ENCODE measurements around the gene KAT14. TPM values are rescaled to one million over a fixed set of nuclear protein-coding genes. Genes with fewer than 3 reads are reported as not detected.
A peak's percentile ranks its signal among the peaks of the same experiment; 100 is the strongest.
"Not testable (repeated sequence)": the region's sequence is repeated elsewhere in the genome, so short reads cannot be mapped to it uniquely, and the experiment has no call there.

The KAT14 gene
- total RNA-seq (10 to 100 TPM; 12.3 to 26.7 (median 16.2) TPM), polyA plus RNA-seq (10 to 100 TPM; 18.8 to 25.8 TPM), total RNA-seq (28.1 reads per million, percentile 58 among the genes with 10 or more reads in this experiment)

DNA sequence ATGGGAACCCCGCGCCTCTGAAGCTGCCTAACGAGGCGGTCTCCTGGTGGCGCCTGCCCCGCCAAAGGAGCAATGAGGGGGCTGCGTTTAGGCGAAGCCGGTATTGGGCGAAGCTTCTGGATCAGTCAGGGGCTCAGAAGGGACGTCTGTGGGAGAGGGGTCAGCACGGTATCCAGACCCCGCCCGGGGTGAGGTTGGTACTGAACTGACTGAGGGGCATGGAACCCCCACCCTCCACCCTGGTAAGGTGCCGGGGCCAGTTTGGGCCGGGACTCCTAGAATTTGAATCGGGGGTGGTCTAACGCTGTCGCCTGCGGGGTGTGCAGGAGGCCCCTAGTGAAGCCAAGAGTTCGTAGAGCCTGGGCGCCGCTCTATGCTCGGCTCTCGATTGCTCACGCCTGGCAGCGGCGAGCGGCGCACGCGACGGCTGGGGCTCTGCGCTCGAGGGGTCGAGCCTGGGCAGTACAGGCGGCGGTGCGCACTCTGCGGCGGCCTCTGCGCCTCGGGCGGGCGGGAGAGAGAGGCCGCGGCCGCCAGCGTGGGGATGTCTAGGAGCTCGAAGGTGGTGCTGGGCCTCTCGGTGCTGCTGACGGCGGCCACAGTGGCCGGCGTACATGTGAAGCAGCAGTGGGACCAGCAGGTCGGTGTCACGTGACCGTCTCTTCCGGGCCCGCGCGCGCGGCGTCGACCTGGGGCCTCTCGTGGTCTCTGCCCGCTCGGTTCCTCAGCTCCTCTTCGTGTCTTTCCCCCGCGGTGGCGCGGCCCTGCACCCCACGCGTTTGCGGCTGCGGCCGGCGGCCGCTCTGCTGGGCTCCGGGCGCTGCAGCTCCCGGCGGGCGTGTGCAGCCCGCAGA is at the start of gene KAT14, which contains the start of gene PET117:
Gene KAT14, plus strand, starts transcription at position 452 of the 854 bp plus-strand sequence. CDS start 4,798 bp downstream, outside the sequence.
Gene PET117, plus strand, starts transcription at position 452 of the 854 bp plus-strand sequence. Its CDS starts 93 bp downstream, at position 545.
- POLR2A ChIA-PET: interaction anchor here (0.6 to 2.0 kb wide), 15 partner anchors 8 to 1915 kb away, joined by 3 to 23 read pairs (median 3); partner anchors contain the start of genes CFAP61, CRNKL1, RBBP9 and SEC23B
- H3K4me3 Mint-ChIP-seq: peak within 1 kb of the TSS; percentile 76 to 92 (median 88)

GRCh38 chr20:18088298-18088697 is 49.4 kb upstream of the KAT14 start:
- H3K9me3 Mint-ChIP-seq; intact Hi-C loops (cut with micrococcal nuclease); H3K27me3 ChIP-seq (ENCODE audit: control insufficient read depth in 2 of 2, insufficient read depth in 2 of 2, low read length in 2 of 2); ATAC-seq; H3K36me3 ChIP-seq (ENCODE audit: control insufficient read depth in 2 of 3, insufficient read depth in 3 of 3, low read length in 3 of 3); H3K4me1 Mint-ChIP-seq; H3K27ac ChIP-seq (ENCODE audit: low read depth, low read length); H3K4me3 Mint-ChIP-seq; DNase-seq; H3K9me3 ChIP-seq (ENCODE audit: control insufficient read depth in 2 of 3, low read length in 3 of 3); POLR2A ChIA-PET; CTCF ChIA-PET; H3K36me3 Mint-ChIP-seq; H3K27ac Mint-ChIP-seq; H3K4me3 ChIP-seq (ENCODE audit: low read length); H3K4me1 ChIP-seq (ENCODE audit: control insufficient read depth in 2 of 2, insufficient read depth in 2 of 2, low read length in 2 of 2): not testable (repeated sequence)
- peaks cover 0 to 24% (median 7%) of the 10 kb centered on the region in 5 donors for H3K27me3 Mint-ChIP-seq

More for the DNA sequence above, at the start of gene KAT14, which contains the start of gene PET117:
- H3K4me3 ChIP-seq (ENCODE audit: low read length): peak within 1 kb of the TSS; percentile 99
- peak within 1 kb of the TSS; percentile 89 for H3K27ac ChIP-seq (ENCODE audit: low read depth, low read length)
- intact Hi-C loops (cut with micrococcal nuclease): loop anchor here (1.0 to 10.0 kb wide), 18 partner anchors 151 to 1915 kb away; partner anchors contain the start of genes DZANK1 (in 2 of the 2), POLR3F (in 2 of the 2), RRBP1 (in 2 of the 2) and SEC23B (in 2 of the 2)
- peak; percentile 85 to 96 (median 93) for DNase-seq
- no peaks in the 10 kb centered on the region for H3K9me3 Mint-ChIP-seq
- H3K36me3 ChIP-seq (ENCODE audit: control insufficient read depth in 2 of 3, insufficient read depth in 3 of 3, low read length in 3 of 3): peaks cover 0 to 7% (median 0%) of the 10 kb centered on the region in 3 experiments
- CTCF ChIA-PET: interaction anchor here (0.6 to 1.1 kb wide), 3 partner anchors 139 to 564 kb away, joined by 3 to 5 read pairs (median 4); no protein-coding TSS in a partner anchor
- peaks cover 4 to 13% (median 8%) of the 10 kb centered on the region in 5 donors for H3K36me3 Mint-ChIP-seq
- no peaks in the 10 kb centered on the region for H3K27me3 ChIP-seq (ENCODE audit: control insufficient read depth in 2 of 2, insufficient read depth in 2 of 2, low read length in 2 of 2)
- peak within 1 kb of the TSS; percentile 85 to 95 (median 92) for H3K27ac Mint-ChIP-seq
- peaks cover 23 to 44% (median 31%) of the 10 kb centered on the region in 7 donors for H3K4me1 Mint-ChIP-seq
- H3K9me3 ChIP-seq (ENCODE audit: control insufficient read depth in 2 of 3, low read length in 3 of 3): no peaks in the 10 kb centered on the region
- ATAC-seq: peak; percentile 98
- peaks cover 0 to 7% (median 0%) of the 10 kb centered on the region in 5 donors for H3K27me3 Mint-ChIP-seq
- H3K4me1 ChIP-seq (ENCODE audit: control insufficient read depth in 2 of 2, insufficient read depth in 2 of 2, low read length in 2 of 2): peaks cover 13 to 15% of the 10 kb centered on the region in 2 donors

DNA sequence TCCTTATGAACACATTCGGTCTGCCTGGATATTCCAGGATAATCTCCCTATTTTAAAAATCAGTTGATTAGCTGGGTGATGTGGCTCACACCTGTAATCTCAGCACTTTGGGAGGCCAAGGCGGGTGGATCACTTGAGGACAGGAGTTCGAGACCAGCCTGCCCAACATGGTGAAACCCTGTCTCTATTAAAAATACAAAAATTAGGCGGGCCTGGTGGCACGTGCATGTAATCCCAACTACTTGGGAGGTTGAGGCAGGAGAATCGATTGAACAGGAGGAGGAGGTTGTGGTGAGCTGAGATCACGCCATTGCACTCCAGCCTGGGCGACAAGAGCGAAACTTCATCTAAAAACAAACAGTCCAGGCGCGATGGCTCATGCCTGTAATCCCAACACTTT is 48.8 kb upstream of the KAT14 start:
- H3K4me1 Mint-ChIP-seq; H3K36me3 ChIP-seq (ENCODE audit: control insufficient read depth in 2 of 3, insufficient read depth in 3 of 3, low read length in 3 of 3); H3K27ac ChIP-seq (ENCODE audit: low read depth, low read length); H3K9me3 ChIP-seq (ENCODE audit: control insufficient read depth in 2 of 3, low read length in 3 of 3); H3K36me3 Mint-ChIP-seq; H3K27ac Mint-ChIP-seq; POLR2A ChIA-PET; H3K27me3 ChIP-seq (ENCODE audit: control insufficient read depth in 2 of 2, insufficient read depth in 2 of 2, low read length in 2 of 2); H3K4me3 Mint-ChIP-seq; H3K4me1 ChIP-seq (ENCODE audit: control insufficient read depth in 2 of 2, insufficient read depth in 2 of 2, low read length in 2 of 2); H3K4me3 ChIP-seq (ENCODE audit: low read length); DNase-seq; intact Hi-C loops (cut with micrococcal nuclease); H3K9me3 Mint-ChIP-seq; ATAC-seq; CTCF ChIA-PET: not testable (repeated sequence)
- H3K27me3 Mint-ChIP-seq: peaks cover 0 to 24% (median 7%) of the 10 kb centered on the region in 5 donors

- no peak for DNase-seq
- H3K9me3 Mint-ChIP-seq: no peaks in the 10 kb centered on the region
- H3K4me3 ChIP-seq (ENCODE audit: low read length): no peak overlapping the region
- no peak overlapping the region for H3K4me3 Mint-ChIP-seq
- H3K36me3 Mint-ChIP-seq: no peaks in the 10 kb centered on the region
- no peaks in the 10 kb centered on the region for H3K9me3 ChIP-seq (ENCODE audit: control insufficient read depth in 2 of 3, low read length in 3 of 3)
- CTCF ChIA-PET: no interaction called here
- no peaks in the 10 kb centered on the region for H3K36me3 ChIP-seq (ENCODE audit: control insufficient read depth in 2 of 3, insufficient read depth in 3 of 3, low read length in 3 of 3)
- no peak overlapping the region for H3K27ac ChIP-seq (ENCODE audit: low read depth, low read length)
- POLR2A ChIA-PET: no interaction called here
- intact Hi-C loops (cut with micrococcal nuclease): no loop called here
- H3K27ac Mint-ChIP-seq: no peak overlapping the region
- H3K27me3 Mint-ChIP-seq: peaks cover 0 to 24% (median 7%) of the 10 kb centered on the region in 5 donors
- ATAC-seq: no peak
- no peaks in the 10 kb centered on the region for H3K4me1 ChIP-seq (ENCODE audit: control insufficient read depth in 2 of 2, insufficient read depth in 2 of 2, low read length in 2 of 2)
- no peaks in the 10 kb centered on the region for H3K27me3 ChIP-seq (ENCODE audit: control insufficient read depth in 2 of 2, insufficient read depth in 2 of 2, low read length in 2 of 2)
- no peaks in the 10 kb centered on the region for H3K4me1 Mint-ChIP-seq
These were observed 47.6 kb upstream of the KAT14 start for GRCh38 chr20:18090044-18090443.

DNA sequence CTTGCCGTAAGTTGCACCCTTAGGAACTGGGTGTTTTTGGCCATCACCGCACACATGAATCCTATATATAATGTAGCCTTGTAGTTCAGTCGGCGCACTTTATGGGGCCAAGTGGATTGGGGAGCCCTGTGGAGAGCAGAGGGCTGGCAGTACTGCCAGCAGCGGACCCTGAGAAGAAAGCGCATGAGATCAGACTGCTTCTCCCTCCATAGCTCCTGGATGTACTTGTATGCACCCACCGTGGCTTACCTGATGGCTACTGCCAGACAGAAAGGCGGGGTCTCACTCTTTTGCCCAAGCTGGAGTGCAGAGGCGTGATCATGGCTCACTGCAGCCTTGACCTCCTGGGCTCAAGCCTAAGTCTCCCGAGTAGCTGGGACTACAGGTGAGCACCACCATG is 47.2 kb upstream of the KAT14 start:
- no peak overlapping the region for H3K4me3 Mint-ChIP-seq
- peaks cover 0 to 24% (median 7%) of the 10 kb centered on the region in 5 donors for H3K27me3 Mint-ChIP-seq
- H3K4me3 ChIP-seq (ENCODE audit: low read length): no peak overlapping the region
- ChIA-PET POLR2A (no interaction called here), CTCF (no interaction called here)
- ATAC-seq (no peak), DNase-seq (no peak)
- H3K27ac Mint-ChIP-seq: no peak overlapping the region
- no peaks in the 10 kb centered on the region for H3K9me3 Mint-ChIP-seq
- no peaks in the 10 kb centered on the region for H3K4me1 ChIP-seq (ENCODE audit: control insufficient read depth in 2 of 2, insufficient read depth in 2 of 2, low read length in 2 of 2)
- no peaks in the 10 kb centered on the region for H3K9me3 ChIP-seq (ENCODE audit: control insufficient read depth in 2 of 3, low read length in 3 of 3)
- H3K36me3 ChIP-seq (ENCODE audit: control insufficient read depth in 2 of 3, insufficient read depth in 3 of 3, low read length in 3 of 3): no peaks in the 10 kb centered on the region
- intact Hi-C loops (cut with micrococcal nuclease): no loop called here
- H3K4me1 Mint-ChIP-seq: no peaks in the 10 kb centered on the region
- no peaks in the 10 kb centered on the region for H3K36me3 Mint-ChIP-seq
- no peaks in the 10 kb centered on the region for H3K27me3 ChIP-seq (ENCODE audit: control insufficient read depth in 2 of 2, insufficient read depth in 2 of 2, low read length in 2 of 2)
- no peak overlapping the region for H3K27ac ChIP-seq (ENCODE audit: low read depth, low read length)

- H3K27me3 Mint-ChIP-seq: peaks cover 0 to 24% (median 7%) of the 10 kb centered on the region in 5 donors
- H3K27me3 ChIP-seq (ENCODE audit: control insufficient read depth in 2 of 2, insufficient read depth in 2 of 2, low read length in 2 of 2): no peaks in the 10 kb centered on the region
- H3K4me1 ChIP-seq (ENCODE audit: control insufficient read depth in 2 of 2, insufficient read depth in 2 of 2, low read length in 2 of 2): no peaks in the 10 kb centered on the region
- ChIA-PET CTCF (no interaction called here), POLR2A (no interaction called here)
- no peaks in the 10 kb centered on the region for H3K9me3 Mint-ChIP-seq
- no peaks in the 10 kb centered on the region for H3K36me3 ChIP-seq (ENCODE audit: control insufficient read depth in 2 of 3, insufficient read depth in 3 of 3, low read length in 3 of 3)
- DNase-seq: no peak
- no peak overlapping the region for H3K4me3 Mint-ChIP-seq
- no peak overlapping the region for H3K4me3 ChIP-seq (ENCODE audit: low read length)
- H3K9me3 ChIP-seq (ENCODE audit: control insufficient read depth in 2 of 3, low read length in 3 of 3): no peaks in the 10 kb centered on the region
- intact Hi-C loops (cut with micrococcal nuclease): no loop called here
- H3K27ac Mint-ChIP-seq: peak overlapping the region in 1 of 9 donors; percentile 56
- no peak overlapping the region for H3K27ac ChIP-seq (ENCODE audit: low read depth, low read length)
- no peak for ATAC-seq
- H3K36me3 Mint-ChIP-seq: no peaks in the 10 kb centered on the region
- no peaks in the 10 kb centered on the region for H3K4me1 Mint-ChIP-seq
These were observed 46.0 kb upstream of the KAT14 start for GRCh38 chr20:18091623-18092022.

All from naive thymus-derived CD4-positive, alpha-beta T cell (primary cell).